GM12892 (cell line): ENCODE data around the gene IFNA16.
"Not testable (repeated sequence)": the region's sequence is repeated elsewhere in the genome, so short reads cannot be mapped to it uniquely, and the experiment has no call there.

Source experiments
- DNase-seq: peaks from one replicate; pipeline ENCODE4 v3.0.0; 2011; ENCODE audit not compliant: insufficient read length
- FAIRE-seq: peaks from 2 replicates; lab custom pipeline; 2011; peaks lifted over from hg19 to GRCh38; lab: Jason Lieb, UNC
- POLR2A ChIP-seq: IDR thresholded peaks from 2 replicates; pipeline ENCODE4 v1.6.1; 2011; ENCODE audit warnings: low read depth, low read length, control low read depth
- POLR2AphosphoS5 ChIP-seq: IDR thresholded peaks from 2 replicates; pipeline ENCODE4 v1.6.1; 2011; ENCODE audit warnings: low read depth, low read length, control low read depth
- TAF1 ChIP-seq: IDR thresholded peaks from 2 replicates; pipeline ENCODE4 v1.6.1; 2011; ENCODE audit warnings: low read depth, mild to moderate bottlenecking, control low read depth, low read length, borderline replicate concordance

IFNA16 gene

GRCh38 chr9:21174671-21175070 lies 42.4 kb downstream of the IFNA16 start:
- TF ChIP-seq POLR2A (no peak), POLR2AphosphoS5 (no peak), TAF1 (no peak)
- FAIRE-seq, result no peak
- DNase-seq, result no peak

- DNase-seq, result no peak
- no peak for FAIRE-seq
- TF ChIP-seq POLR2AphosphoS5 (no peak), POLR2A (no peak), TAF1 (no peak)
These were observed 45.0 kb downstream of the IFNA16 start for GRCh38 chr9:21172156-21172555.

GRCh38 chr9:21171351-21171750 lies 45.8 kb downstream of the IFNA16 start:
- FAIRE-seq (no peak), DNase-seq (no peak)
- TF ChIP-seq POLR2AphosphoS5, result no peak
- TF ChIP-seq TAF1, result no peak
- TF ChIP-seq POLR2A, result no peak

- not testable (repeated sequence) for FAIRE-seq, DNase-seq
These were observed 50.6 kb downstream of the IFNA16 start, which contains the start of gene IFNA21 for GRCh38 chr9:21166560-21166959. IFNA21 (minus strand) TSS chr9:21166660; CDS start chr9:21166612, 48 bp downstream.
